Large intestine (tissue), 3 donors: ENCODE measurements around the gene SLC15A3. TPM values are rescaled to one million over a fixed set of nuclear protein-coding genes. Genes with fewer than 3 reads are reported as not detected.

ENCODE experiments used
- DNase-seq, 2 donors: peaks; one replicate each; pipeline versions ENCODE4 v3.0.0 to v3.0.0-alpha.2; 2013
- H3K27ac ChIP-seq: one replicate; pipeline ENCODE4 v1.5.1; 2013; ENCODE audit warnings: low read length
- H3K27me3 ChIP-seq: 2 replicates; pipeline ENCODE4 v1.6.1; 2013; ENCODE audit warnings: low read length; ENCODE audit not compliant: control insufficient read depth, insufficient read depth
- H3K36me3 ChIP-seq: 2 replicates; pipeline ENCODE4 v1.6.1; 2013; ENCODE audit warnings: low read length; ENCODE audit not compliant: control insufficient read depth, insufficient read depth
- H3K4me1 ChIP-seq: one replicate; pipeline ENCODE4 v1.6.1; 2013; ENCODE audit warnings: low read length; ENCODE audit not compliant: control insufficient read depth, insufficient read depth
- H3K4me3 ChIP-seq: one replicate; pipeline ENCODE4 v1.5.1; 2013; ENCODE audit warnings: low read length
- H3K9me3 ChIP-seq: one replicate; pipeline ENCODE4 v1.6.1; 2013; ENCODE audit warnings: mild to moderate bottlenecking, low read depth, low read length, moderate library complexity; ENCODE audit not compliant: control insufficient read depth
- WGBS: methylation state at CpG from one replicate; pipeline ENCODE4 v1.1.5; 2013; ENCODE audit warnings: low lambda C conversion rate; ENCODE audit not compliant: insufficient coverage; 5-methylcytosine and 5-hydroxymethylcytosine counted together
- polyA plus RNA-seq: library from polyadenylated mRNA; unstranded; fragments of 120-200 nt; gene quantifications from one replicate; pipeline ENCODE4 v1.2.1, GENCODE V29; 2013

The SLC15A3 gene
- polyA plus RNA-seq, 1 donor, result 19.8 TPM

- H3K4me3 ChIP-seq, result no peak overlapping the region
- no peaks in the 10 kb centered on the region for H3K9me3 ChIP-seq
- peaks cover 10% of the 10 kb centered on the region for H3K4me1 ChIP-seq
- H3K36me3 ChIP-seq, result peaks cover 3% of the 10 kb centered on the region
- no peak overlapping the region for H3K27ac ChIP-seq
- H3K27me3 ChIP-seq, result no peaks in the 10 kb centered on the region
- no CpG with 5 or more reads among the region's 8 CpGs for WGBS
- DNase-seq, result no peak
Observed at GRCh38 chr11:60937811-60938210, 14.2 kb downstream of the SLC15A3 start.

GRCh38 chr11:60937144-60937527, 14.8 kb downstream of the SLC15A3 start:
- H3K4me3 ChIP-seq, result no peak overlapping the region
- H3K4me1 ChIP-seq, result peaks cover 10% of the 10 kb centered on the region
- peaks cover 4% of the 10 kb centered on the region for H3K36me3 ChIP-seq
- no peak overlapping the region for H3K27ac ChIP-seq
- H3K9me3 ChIP-seq, result no peaks in the 10 kb centered on the region
- DNase-seq, result no peak
- no peaks in the 10 kb centered on the region for H3K27me3 ChIP-seq
- no CpG with 5 or more reads among the region's 12 CpGs for WGBS

GRCh38 chr11:60936467-60937143, 15.4 kb downstream of the SLC15A3 start:
- Histone ChIP-seq H3K27ac (no peak overlapping the region), H3K36me3 (peaks cover 7% of the 10 kb centered on the region), H3K27me3 (no peaks in the 10 kb centered on the region), H3K4me3 (no peak overlapping the region), H3K4me1 (peaks cover 10% of the 10 kb centered on the region), H3K9me3 (no peaks in the 10 kb centered on the region)
- DNase-seq, result no peak
- WGBS, result no CpG with 5 or more reads among the region's 18 CpGs

GRCh38 chr11:60935676-60936442, 16.1 kb downstream of the SLC15A3 start:
- H3K4me3 ChIP-seq, result no peak overlapping the region
- H3K4me1 ChIP-seq, result peaks cover 10% of the 10 kb centered on the region
- no peaks in the 10 kb centered on the region for H3K9me3 ChIP-seq
- no peak overlapping the region for H3K27ac ChIP-seq
- peaks cover 11% of the 10 kb centered on the region for H3K36me3 ChIP-seq
- H3K27me3 ChIP-seq, result no peaks in the 10 kb centered on the region
- DNase-seq, result no peak
- no CpG with 5 or more reads among the region's 27 CpGs for WGBS

- Histone ChIP-seq H3K36me3 (peaks cover 11% of the 10 kb centered on the region), H3K4me1 (peaks cover 8% of the 10 kb centered on the region), H3K27me3 (no peaks in the 10 kb centered on the region), H3K27ac (no peak overlapping the region), H3K4me3 (no peak overlapping the region), H3K9me3 (no peaks in the 10 kb centered on the region)
- no peak for DNase-seq
- WGBS, result no CpG with 5 or more reads among the region's 21 CpGs
Observed at GRCh38 chr11:60934790-60935605, 17.0 kb downstream of the SLC15A3 start.

GRCh38 chr11:60934124-60934789, 17.7 kb downstream of the SLC15A3 start:
- Histone ChIP-seq H3K4me1 (peaks cover 10% of the 10 kb centered on the region), H3K27ac (no peak overlapping the region), H3K36me3 (peaks cover 11% of the 10 kb centered on the region), H3K9me3 (no peaks in the 10 kb centered on the region), H3K4me3 (no peak overlapping the region), H3K27me3 (no peaks in the 10 kb centered on the region)
- DNase-seq, result no peak
- WGBS, result no CpG with 5 or more reads among the region's 57 CpGs

GRCh38 chr11:60933416-60934123, 18.4 kb downstream of the SLC15A3 start:
- Histone ChIP-seq H3K9me3 (no peaks in the 10 kb centered on the region), H3K36me3 (peaks cover 14% of the 10 kb centered on the region), H3K4me3 (no peak overlapping the region), H3K27me3 (no peaks in the 10 kb centered on the region), H3K4me1 (peaks cover 11% of the 10 kb centered on the region), H3K27ac (no peak overlapping the region)
- DNase-seq, result no peak
- no CpG with 5 or more reads among the region's 37 CpGs for WGBS

- no peak for DNase-seq
- Histone ChIP-seq H3K4me1 (peaks cover 11% of the 10 kb centered on the region), H3K4me3 (no peak overlapping the region), H3K9me3 (no peaks in the 10 kb centered on the region), H3K27me3 (no peaks in the 10 kb centered on the region), H3K36me3 (peaks cover 15% of the 10 kb centered on the region), H3K27ac (no peak overlapping the region)
- no CpG with 5 or more reads among the region's 5 CpGs for WGBS
Observed at GRCh38 chr11:60932605-60933356, 19.2 kb downstream of the SLC15A3 start.

- no peak overlapping the region for H3K4me3 ChIP-seq
- H3K36me3 ChIP-seq, result peaks cover 15% of the 10 kb centered on the region
- no CpG with 5 or more reads among the region's 9 CpGs for WGBS
- no peaks in the 10 kb centered on the region for H3K27me3 ChIP-seq
- H3K4me1 ChIP-seq, result peaks cover 11% of the 10 kb centered on the region
- H3K27ac ChIP-seq, result no peak overlapping the region
- H3K9me3 ChIP-seq, result no peaks in the 10 kb centered on the region
- DNase-seq, result no peak
Observed at GRCh38 chr11:60931917-60932316, 20.1 kb downstream of the SLC15A3 start.
